IPS-NIHi7 (cell line): ENCODE measurements around the gene ST6GAL1.

Experiments
- DNase-seq: peaks from one replicate; pipeline ENCODE4 v3.0.0; 2012; ENCODE audit warnings: mixed read lengths; ENCODE audit errors: extremely low spot score

The ST6GAL1 gene

GRCh38 chr3:187077085-187077484 is 146.8 kb downstream of the ST6GAL1 start:
- DNase-seq: no peak

GRCh38 chr3:187077537-187077936 is 147.2 kb downstream of the ST6GAL1 start:
- DNase-seq: no peak

DNA sequence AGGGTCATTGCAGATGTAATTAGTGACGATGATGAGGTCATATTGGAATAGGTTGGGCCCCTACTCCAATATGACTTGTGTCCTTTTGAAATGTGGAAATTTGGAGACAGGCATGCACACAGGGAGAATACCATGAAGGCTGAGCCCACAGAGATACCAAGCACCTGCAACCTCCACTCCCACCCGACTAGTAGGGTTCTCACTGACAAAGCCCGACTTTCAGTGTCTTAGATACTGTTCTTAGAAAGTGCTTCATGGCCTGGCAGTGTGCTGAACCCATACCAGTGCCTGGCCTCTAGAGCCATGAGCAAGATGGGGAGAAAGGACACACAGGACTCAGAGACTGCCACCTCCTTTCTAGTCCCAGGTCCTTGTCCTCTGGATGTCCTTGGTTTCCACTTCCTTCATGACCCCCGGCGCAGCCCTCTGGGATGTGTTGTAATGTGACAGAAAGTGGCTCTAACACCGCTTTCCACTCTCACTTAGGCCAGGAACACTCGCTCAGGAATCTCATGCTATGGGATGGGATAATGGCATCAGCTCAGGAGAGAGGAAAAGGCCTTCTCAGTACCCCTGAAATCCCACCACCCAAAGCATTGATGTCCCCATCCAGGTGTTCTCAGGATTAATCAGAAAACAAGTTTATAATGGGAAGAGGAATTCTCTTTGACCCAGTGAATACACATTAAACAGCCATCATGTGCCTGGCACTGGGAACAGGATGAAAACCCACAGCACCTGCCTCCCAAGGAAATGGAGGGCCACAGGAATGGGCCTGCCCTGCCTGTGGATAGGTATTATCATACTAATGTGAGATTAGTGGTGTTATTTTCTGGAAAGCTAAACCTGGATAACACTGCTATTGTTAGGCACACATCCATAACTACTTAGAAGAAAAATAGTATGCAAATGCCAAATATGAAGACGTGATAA is 149.0 kb downstream of the ST6GAL1 start:
- DNase-seq: no peak

DNA sequence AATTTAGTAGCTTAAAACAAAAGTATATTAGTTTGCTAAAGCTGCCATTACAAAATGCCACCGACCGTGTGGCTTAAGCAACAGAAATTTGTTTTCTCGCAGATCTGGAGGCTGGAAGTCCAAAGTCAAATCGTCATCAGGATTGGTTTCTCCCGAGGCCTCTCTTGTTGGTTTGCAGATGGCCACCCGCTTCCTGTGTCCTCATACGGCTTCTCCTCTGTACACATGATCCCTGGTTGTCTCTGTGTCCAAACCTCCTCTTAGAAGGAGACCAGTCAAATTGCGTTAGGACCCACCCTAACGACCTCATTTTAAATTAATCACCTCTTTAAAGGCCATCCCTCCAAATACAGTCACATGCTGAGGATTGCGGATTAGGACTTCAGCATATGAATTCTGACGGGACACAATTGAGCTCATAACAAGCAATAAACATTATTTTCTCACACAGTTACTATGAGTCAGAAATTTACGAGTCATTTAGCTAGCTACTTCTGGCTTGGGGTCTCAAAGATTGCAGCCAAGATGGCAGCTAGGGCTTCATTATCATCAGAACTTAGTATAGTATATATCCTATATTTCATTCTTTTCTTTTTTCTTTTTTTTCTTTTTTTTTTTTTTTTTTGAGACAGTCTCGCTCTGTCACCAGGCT is 150.6 kb downstream of the ST6GAL1 start:
- no peak for DNase-seq

- no peak for DNase-seq
Measured at GRCh38 chr3:187082758-187083375, 152.5 kb downstream of the ST6GAL1 start.

DNA sequence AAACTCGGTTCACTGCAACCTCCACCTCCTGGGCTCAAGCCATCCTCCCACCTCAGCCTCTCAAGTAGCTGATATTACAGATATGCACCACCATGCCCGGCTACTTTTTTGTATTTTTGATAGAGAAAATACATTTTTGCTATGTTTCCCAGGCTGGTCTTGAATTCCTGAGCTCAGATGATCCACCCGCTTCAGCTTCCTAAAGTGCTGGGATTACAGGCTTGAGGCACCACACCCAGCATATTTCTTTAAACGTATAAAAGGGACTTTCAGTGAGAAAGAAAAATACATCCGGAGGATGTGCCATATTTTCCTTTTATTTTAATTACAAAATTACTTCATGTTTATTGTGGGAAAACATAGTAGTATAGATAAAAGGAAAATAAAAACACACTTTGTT is 153.8 kb downstream of the ST6GAL1 start:
- no peak for DNase-seq

GRCh38 chr3:187084580-187084979 is 154.3 kb downstream of the ST6GAL1 start:
- DNase-seq: no peak

- no peak for DNase-seq
Measured at GRCh38 chr3:187085021-187085666, 154.8 kb downstream of the ST6GAL1 start.

DNA sequence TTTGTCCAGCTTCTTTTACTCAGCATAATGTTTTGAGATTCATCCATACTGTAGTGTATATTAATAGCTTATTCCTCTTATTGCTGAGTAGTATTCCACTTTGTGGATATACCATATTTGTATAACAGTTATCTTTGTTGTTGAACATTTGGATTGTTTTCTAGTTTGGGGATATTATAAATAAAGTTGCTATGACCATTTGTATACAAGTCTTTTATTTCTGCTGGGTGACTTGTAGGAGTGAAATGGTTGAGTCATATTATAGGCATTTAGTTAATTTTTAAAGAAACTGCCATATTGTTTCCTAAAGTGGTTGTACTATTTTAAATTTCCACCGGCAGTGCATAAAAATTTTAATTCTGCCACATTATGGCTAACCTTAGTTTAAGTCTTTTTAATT is 155.6 kb downstream of the ST6GAL1 start:
- DNase-seq: no peak

DNA sequence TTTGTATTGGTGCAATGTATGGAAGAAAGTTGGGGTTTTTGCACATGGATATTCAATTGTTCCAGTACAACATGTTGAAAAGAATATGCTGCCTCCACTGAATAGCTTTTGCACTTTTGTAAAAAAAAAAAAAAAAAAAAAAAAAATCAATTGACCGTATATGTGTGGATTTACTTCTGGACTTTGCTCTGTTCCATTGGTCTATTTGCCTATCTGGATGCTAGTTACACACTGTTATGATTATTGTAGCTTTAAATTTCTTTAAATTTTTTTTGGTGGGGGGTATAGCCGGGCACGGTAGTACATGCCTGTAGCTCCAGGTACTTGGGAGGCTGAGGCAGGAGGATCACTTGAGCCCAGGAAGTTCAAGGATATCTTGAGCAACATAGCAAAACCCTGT is 156.5 kb downstream of the ST6GAL1 start:
- no peak for DNase-seq

- DNase-seq: no peak
Measured at GRCh38 chr3:187088701-187089100, 158.4 kb downstream of the ST6GAL1 start.

GRCh38 chr3:187093320-187093719 is 163.0 kb downstream of the ST6GAL1 start:
- DNase-seq: no peak

- DNase-seq: no peak
Measured at GRCh38 chr3:187098923-187099512, 168.7 kb downstream of the ST6GAL1 start.

- DNase-seq: no peak
Measured at GRCh38 chr3:187101184-187102072, 171.1 kb downstream of the ST6GAL1 start.

- DNase-seq: no peak
Measured at GRCh38 chr3:187102073-187102634, 171.8 kb downstream of the ST6GAL1 start.

- no peak for DNase-seq
Measured at GRCh38 chr3:187103251-187103650, 172.9 kb downstream of the ST6GAL1 start.

DNA sequence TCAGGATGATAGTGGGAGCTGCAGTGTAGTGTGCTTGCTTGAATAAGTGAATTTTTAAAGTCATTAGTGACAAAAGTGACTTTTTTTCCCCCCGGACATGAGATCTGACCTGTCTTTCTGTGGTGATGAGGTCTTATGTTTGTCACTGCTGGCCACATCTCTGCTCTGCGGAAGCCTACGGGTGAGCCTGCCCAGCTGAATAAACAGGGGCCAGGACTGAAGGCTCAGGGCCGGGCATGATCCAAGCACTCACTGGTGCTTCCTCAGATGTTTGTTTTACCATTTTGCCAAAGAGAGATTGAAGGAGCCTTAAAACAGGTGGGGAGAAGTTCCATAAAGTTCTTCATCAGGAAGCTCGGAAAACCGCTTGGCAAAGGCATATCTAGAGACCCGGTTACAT is 174.0 kb downstream of the ST6GAL1 start:
- DNase-seq: no peak

- DNase-seq: no peak
Measured at GRCh38 chr3:187104933-187105332, 174.6 kb downstream of the ST6GAL1 start.

GRCh38 chr3:187105700-187106099 is 175.4 kb downstream of the ST6GAL1 start:
- no peak for DNase-seq

DNA sequence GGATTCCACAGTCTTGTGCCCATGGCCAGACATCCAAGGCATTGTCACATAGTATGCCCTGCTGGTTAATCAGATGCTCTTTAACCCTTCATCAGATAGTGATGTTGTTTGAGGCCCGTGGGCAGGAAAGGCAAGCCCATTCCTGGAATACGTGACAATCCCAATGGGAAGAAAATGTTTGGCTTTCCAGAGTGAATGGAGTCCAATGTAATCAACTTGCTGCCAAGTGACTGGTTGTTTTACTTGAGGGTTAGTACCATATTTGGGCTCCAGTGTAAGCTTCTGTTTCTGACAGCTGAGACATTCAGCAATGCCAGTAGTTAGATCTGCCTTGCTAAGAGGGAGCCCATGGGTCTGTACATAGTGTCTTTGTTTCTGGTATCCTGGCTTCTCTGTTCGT is 177.7 kb downstream of the ST6GAL1 start:
- no peak for DNase-seq
